Gastrocnemius medialis (tissue), 4 donors: ENCODE measurements around the gene VCAN. TPM values are rescaled to one million over a fixed set of nuclear protein-coding genes. Genes with fewer than 3 reads are reported as not detected.

Experiments used
- ATAC-seq, 2 donors: fragments of 150-250 bp; one replicate each; pipeline ENCODE4 v1.9.1; 2016
- DNase-seq, 2 donors: peaks; one replicate each; pipeline ENCODE4 v3.0.0-alpha.2; 2019
- H3K27ac ChIP-seq, 4 donors: fragments of 200-600 bp; sonication (generic); 1 replicate in 1 of 4; 2 replicates in 3 of 4; pipeline ENCODE4 v1.5.1; 2016 to 2018; ENCODE audit warnings: mild to moderate bottlenecking in 2 of 4, moderate library complexity in 1 of 4
- H3K27me3 ChIP-seq, 3 donors: fragments of 200-600 bp; sonication (generic) in 2 of 3; 1 replicate in 1 of 3; 2 replicates in 2 of 3; pipeline versions ENCODE4 v1.5.1 to v1.6.0; 2016 to 2019; ENCODE audit warnings: mild to moderate bottlenecking in 1 of 3, moderate library complexity in 1 of 3
- H3K36me3 ChIP-seq, 2 donors: fragments of 200-600 bp; sonication (generic) in 1 of 2; one replicate each; pipeline ENCODE4 v1.5.1; 2017 to 2018
- H3K4me1 ChIP-seq, 2 donors: fragments of 200-600 bp; sonication (generic) in 1 of 2; one replicate each; pipeline ENCODE4 v1.5.1; 2016 to 2017; ENCODE audit warnings: mild to moderate bottlenecking in 2 of 2
- H3K4me3 ChIP-seq, 4 donors: fragments of 200-600 bp; sonication (generic) in 3 of 4; 1 replicate in 1 of 4; 2 replicates in 3 of 4; pipeline ENCODE4 v1.5.1; 2016 to 2019; ENCODE audit warnings: mild to moderate bottlenecking in 2 of 4
- H3K9me3 ChIP-seq, 3 donors: fragments of 200-600 bp; sonication (generic) in 2 of 3; 1 replicate in 1 of 3; 2 replicates in 2 of 3; pipeline ENCODE4 v1.5.1; 2016 to 2019
- POLR2A ChIP-seq, 2 donors: fragments of 450-650 bp; IDR thresholded peaks; one replicate each; pipeline ENCODE4 v1.6.1; 2017; ENCODE audit warnings: antibody characterized with exemption in 2 of 2, mild to moderate bottlenecking in 2 of 2, moderate library complexity in 2 of 2
- in situ Hi-C, 4 donors: fragments of 200-750 bp; cut with MboI; loops; one replicate each; pipeline versions ENCODE4 v1.15.0 to v1.8.0; 2017; ENCODE audit warnings: low sequenced_read_pairs in 4 of 4
- intact Hi-C: fragments of 100-400 bp; cut with DNase I; formaldehyde crosslinking; loops from one replicate; pipeline ENCODE4 v1.15.1; 2023; ENCODE audit warnings: low total_unique reads
- total RNA-seq, 4 donors: library from RNA; depleted of rRNA; stranded (reverse); fragments of >200 nt; gene quantifications; one replicate each; pipeline versions ENCODE4 v1.1.0 to v1.2.3, GENCODE V29; 2016
- TF ChIP-seq, protein P1 (sequence below), 5 experiments: fragments of 450-650 bp in 3 of 5; fragments of 200-600 bp in 2 of 5; sonication (generic) in 2 of 5; IDR thresholded peaks in 4 of 5; conservative IDR thresholded peaks in 1 of 5; 1 replicate in 4 of 5; 2 replicates in 1 of 5; pipeline ENCODE4 v1.5.1; 2016 to 2019; ENCODE audit warnings: antibody characterized with exemption in 5 of 5, mild to moderate bottlenecking in 3 of 5, moderate library complexity in 3 of 5

The VCAN gene
- total RNA-seq, 4 donors from 2014 or later, result 5.9 to 29.9 (median 17.4) TPM

GRCh38 chr5:83498585-83498984, 27.0 kb downstream of the VCAN start:
- DNase-seq (no peak), ATAC-seq (no peak)
- H3K4me1 ChIP-seq, result no peaks in the 10 kb centered on the region
- in situ Hi-C loops (no loop called here), intact Hi-C loops (no loop called here)
- no peaks in the 10 kb centered on the region for H3K9me3 ChIP-seq
- H3K27me3 ChIP-seq, result no peaks in the 10 kb centered on the region
- H3K36me3 ChIP-seq, result no peaks in the 10 kb centered on the region
- no peak overlapping the region for H3K4me3 ChIP-seq
- no peak overlapping the region for H3K27ac ChIP-seq
- TF ChIP-seq POLR2A (IDR thresholded peaks at IDR 0.05), result no peak
- TF ChIP-seq, protein P1, sequence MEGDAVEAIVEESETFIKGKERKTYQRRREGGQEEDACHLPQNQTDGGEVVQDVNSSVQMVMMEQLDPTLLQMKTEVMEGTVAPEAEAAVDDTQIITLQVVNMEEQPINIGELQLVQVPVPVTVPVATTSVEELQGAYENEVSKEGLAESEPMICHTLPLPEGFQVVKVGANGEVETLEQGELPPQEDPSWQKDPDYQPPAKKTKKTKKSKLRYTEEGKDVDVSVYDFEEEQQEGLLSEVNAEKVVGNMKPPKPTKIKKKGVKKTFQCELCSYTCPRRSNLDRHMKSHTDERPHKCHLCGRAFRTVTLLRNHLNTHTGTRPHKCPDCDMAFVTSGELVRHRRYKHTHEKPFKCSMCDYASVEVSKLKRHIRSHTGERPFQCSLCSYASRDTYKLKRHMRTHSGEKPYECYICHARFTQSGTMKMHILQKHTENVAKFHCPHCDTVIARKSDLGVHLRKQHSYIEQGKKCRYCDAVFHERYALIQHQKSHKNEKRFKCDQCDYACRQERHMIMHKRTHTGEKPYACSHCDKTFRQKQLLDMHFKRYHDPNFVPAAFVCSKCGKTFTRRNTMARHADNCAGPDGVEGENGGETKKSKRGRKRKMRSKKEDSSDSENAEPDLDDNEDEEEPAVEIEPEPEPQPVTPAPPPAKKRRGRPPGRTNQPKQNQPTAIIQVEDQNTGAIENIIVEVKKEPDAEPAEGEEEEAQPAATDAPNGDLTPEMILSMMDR (IDR thresholded peaks at IDR 0.05 in 4 of 5, conservative IDR thresholded peaks at IDR 0.05 in 1 of 5), result no peak

DNA sequence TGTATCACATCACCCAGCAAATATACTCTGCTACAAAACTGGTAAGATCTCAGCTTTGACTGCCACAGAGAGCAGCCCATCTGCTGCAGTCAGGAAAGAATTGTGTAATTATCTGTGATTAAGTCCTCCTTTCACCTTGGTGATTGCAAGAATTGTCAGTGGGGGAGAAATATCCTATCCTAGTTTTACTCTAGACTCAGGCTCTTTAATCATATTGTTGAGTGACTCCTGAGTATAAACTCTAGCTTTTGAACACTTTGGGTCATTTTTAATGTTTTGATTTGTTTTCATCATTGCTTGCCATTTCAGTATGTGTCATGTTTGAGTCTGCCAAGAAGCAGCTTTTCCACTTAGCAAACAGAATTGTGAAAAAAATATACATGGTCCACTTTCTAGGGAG, 32.1 kb downstream of the VCAN start:
- Histone ChIP-seq H3K4me3 (no peak overlapping the region), H3K27me3 (no peaks in the 10 kb centered on the region), H3K9me3 (no peaks in the 10 kb centered on the region), H3K36me3 (no peaks in the 10 kb centered on the region), H3K27ac (no peak overlapping the region), H3K4me1 (no peaks in the 10 kb centered on the region)
- DNase-seq (no peak), ATAC-seq (peak in 1 of 2 donors; percentile 33)
- no peak for TF ChIP-seq POLR2A (IDR thresholded peaks at IDR 0.05)
- TF ChIP-seq, protein P1 (IDR thresholded peaks at IDR 0.05 in 4 of 5, conservative IDR thresholded peaks at IDR 0.05 in 1 of 5), result no peak
- intact Hi-C loops (no loop called here), in situ Hi-C loops (no loop called here)

DNA sequence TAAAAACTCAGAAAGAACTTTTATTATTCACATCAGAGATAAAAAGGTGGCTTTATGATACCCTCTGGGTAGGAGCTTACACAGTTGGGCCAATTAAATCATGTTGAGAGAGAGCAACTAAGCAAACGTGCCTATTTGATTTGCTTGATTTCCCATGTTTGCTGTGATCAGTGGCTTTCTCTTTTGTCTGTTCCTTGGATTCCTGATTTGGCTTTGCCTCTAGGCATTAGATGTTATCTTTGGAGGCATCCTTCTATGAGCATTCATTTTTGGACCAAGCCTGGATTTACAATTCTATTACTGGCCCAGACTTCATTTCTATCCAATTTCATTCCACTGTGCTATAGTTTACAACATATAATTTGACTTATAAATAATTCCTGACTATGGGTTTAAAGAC, 35.9 kb downstream of the VCAN start:
- intact Hi-C loops (loop anchor here (5.0 kb wide), 1 partner anchor 320 kb away; no protein-coding TSS in a partner anchor), in situ Hi-C loops (no loop called here)
- no peak overlapping the region for H3K4me3 ChIP-seq
- no peaks in the 10 kb centered on the region for H3K4me1 ChIP-seq
- H3K9me3 ChIP-seq, result no peaks in the 10 kb centered on the region
- DNase-seq, result no peak
- no peaks in the 10 kb centered on the region for H3K36me3 ChIP-seq
- no peak for ATAC-seq
- no peak overlapping the region for H3K27ac ChIP-seq
- no peaks in the 10 kb centered on the region for H3K27me3 ChIP-seq
- TF ChIP-seq, protein P1 (IDR thresholded peaks at IDR 0.05 in 4 of 5, conservative IDR thresholded peaks at IDR 0.05 in 1 of 5), result no peak
- no peak for TF ChIP-seq POLR2A (IDR thresholded peaks at IDR 0.05)

- Histone ChIP-seq H3K9me3 (no peaks in the 10 kb centered on the region), H3K27ac (no peak overlapping the region), H3K4me3 (no peak overlapping the region), H3K27me3 (no peaks in the 10 kb centered on the region), H3K36me3 (no peaks in the 10 kb centered on the region), H3K4me1 (no peaks in the 10 kb centered on the region)
- no peak for ATAC-seq
- TF ChIP-seq, protein P1 (IDR thresholded peaks at IDR 0.05 in 4 of 5, conservative IDR thresholded peaks at IDR 0.05 in 1 of 5), result no peak
- TF ChIP-seq POLR2A (IDR thresholded peaks at IDR 0.05), result no peak
- no peak for DNase-seq
- intact Hi-C loops (loop anchor here (5.0 kb wide), 1 partner anchor 322 kb away; no protein-coding TSS in a partner anchor), in situ Hi-C loops (no loop called here)
These were observed 38.0 kb downstream of the VCAN start for GRCh38 chr5:83509540-83509939.

GRCh38 chr5:83510260-83510659, 38.7 kb downstream of the VCAN start:
- DNase-seq (no peak), ATAC-seq (no peak)
- Histone ChIP-seq H3K4me1 (no peaks in the 10 kb centered on the region), H3K9me3 (no peaks in the 10 kb centered on the region), H3K36me3 (no peaks in the 10 kb centered on the region), H3K27me3 (no peaks in the 10 kb centered on the region), H3K27ac (no peak overlapping the region), H3K4me3 (no peak overlapping the region)
- in situ Hi-C loops (no loop called here), intact Hi-C loops (no loop called here)
- TF ChIP-seq POLR2A (IDR thresholded peaks at IDR 0.05), result no peak
- TF ChIP-seq, protein P1 (IDR thresholded peaks at IDR 0.05 in 4 of 5, conservative IDR thresholded peaks at IDR 0.05 in 1 of 5), result no peak
